NCI-H146 treated with DMSO at 0.1 percent for 48 hours (cell line): ENCODE measurements around the gene THNSL1.
"Not testable (repeated sequence)": the region's sequence is repeated elsewhere in the genome, so short reads cannot be mapped to it uniquely, and the experiment has no call there.

Experiments
- DNase-seq: peaks from one replicate; lab custom pipeline; 2025; ENCODE audit not compliant: unreplicated experiment; lab: John Stamatoyannopoulos, UW

The THNSL1 gene

GRCh38 chr10:24998044-24998443 lies 18.4 kb upstream of the THNSL1 start:
- DNase-seq = no peak

- DNase-seq = not testable (repeated sequence)
These were observed 4.8 kb upstream of the THNSL1 start for GRCh38 chr10:25011591-25011990.

GRCh38 chr10:25014579-25014978 lies 1.8 kb upstream of the THNSL1 start:
- DNase-seq = no peak

GRCh38 chr10:25015828-25016375 lies 510 bp upstream of the THNSL1 start, which contains the start of gene ENKUR:
Gene ENKUR, minus strand, starts transcription at chr10:25016158. Its CDS starts 222 bp downstream, at chr10:25015936.
- peak; percentile 100 for DNase-seq

GRCh38 chr10:25017154-25017590 lies 760 bp downstream of the THNSL1 start:
- peak; percentile 80 for DNase-seq

- no peak for DNase-seq
These were observed 1.2 kb downstream of the THNSL1 start for GRCh38 chr10:25017661-25018060.

- no peak for DNase-seq
These were observed 2.3 kb downstream of the THNSL1 start for GRCh38 chr10:25018703-25019102.

- no peak for DNase-seq
These were observed 6.9 kb downstream of the THNSL1 start for GRCh38 chr10:25023278-25023677.

GRCh38 chr10:25024528-25024927 lies 8.1 kb downstream of the THNSL1 start:
- no peak for DNase-seq

GRCh38 chr10:25026463-25026862 lies 10.1 kb downstream of the THNSL1 start:
- no peak for DNase-seq

GRCh38 chr10:25028711-25029110 lies 12.3 kb downstream of the THNSL1 start:
- no peak for DNase-seq

GRCh38 chr10:25029519-25029918 lies 13.1 kb downstream of the THNSL1 start:
- DNase-seq = no peak

- peak; percentile 55 for DNase-seq
These were observed 20.0 kb downstream of the THNSL1 start for GRCh38 chr10:25036381-25036780.

GRCh38 chr10:25038325-25038724 lies 21.9 kb downstream of the THNSL1 start:
- DNase-seq = no peak

- DNase-seq = no peak
These were observed 23.1 kb downstream of the THNSL1 start for GRCh38 chr10:25039531-25039930.

GRCh38 chr10:25046641-25047040 lies 30.2 kb downstream of the THNSL1 start:
- DNase-seq = no peak

GRCh38 chr10:25047088-25047487 lies 30.7 kb downstream of the THNSL1 start:
- DNase-seq = no peak

- no peak for DNase-seq
These were observed 31.3 kb downstream of the THNSL1 start for GRCh38 chr10:25047591-25048301.

GRCh38 chr10:25048450-25048849 lies 32.0 kb downstream of the THNSL1 start:
- DNase-seq = no peak

GRCh38 chr10:25049966-25050365 lies 33.6 kb downstream of the THNSL1 start:
- DNase-seq = no peak

- DNase-seq = no peak
These were observed 34.0 kb downstream of the THNSL1 start for GRCh38 chr10:25050402-25050801.

- no peak for DNase-seq
These were observed 35.6 kb downstream of the THNSL1 start for GRCh38 chr10:25052012-25052411.

GRCh38 chr10:25056726-25057125 lies 40.3 kb downstream of the THNSL1 start:
- no peak for DNase-seq
